GM12872 (cell line): ENCODE data around the gene FHDC1.

Experiments used
- CTCF ChIP-seq: IDR thresholded peaks from 3 replicates; pipeline ENCODE4 v1.5.1; 2011; ENCODE audit warnings: low read depth, mild to moderate bottlenecking, low read length, moderate library complexity; ENCODE audit not compliant: insufficient read depth

The FHDC1 gene

GRCh38 chr4:152900395-152900794, 35.7 kb upstream of the FHDC1 start:
- TF ChIP-seq CTCF, result no peak

- no peak for TF ChIP-seq CTCF
These were observed 34.9 kb upstream of the FHDC1 start for GRCh38 chr4:152901205-152901604.

GRCh38 chr4:152903658-152904057, 32.5 kb upstream of the FHDC1 start:
- no peak for TF ChIP-seq CTCF

GRCh38 chr4:152909901-152910300, 26.2 kb upstream of the FHDC1 start:
- no peak for TF ChIP-seq CTCF

GRCh38 chr4:152910521-152910920, 25.6 kb upstream of the FHDC1 start:
- no peak for TF ChIP-seq CTCF

GRCh38 chr4:152917543-152918395, 18.4 kb upstream of the FHDC1 start:
- TF ChIP-seq CTCF, result no peak

- no peak for TF ChIP-seq CTCF
These were observed 16.3 kb upstream of the FHDC1 start for GRCh38 chr4:152919826-152920225.
